ENCODE measurements around the gene TSGA10.

DNA sequence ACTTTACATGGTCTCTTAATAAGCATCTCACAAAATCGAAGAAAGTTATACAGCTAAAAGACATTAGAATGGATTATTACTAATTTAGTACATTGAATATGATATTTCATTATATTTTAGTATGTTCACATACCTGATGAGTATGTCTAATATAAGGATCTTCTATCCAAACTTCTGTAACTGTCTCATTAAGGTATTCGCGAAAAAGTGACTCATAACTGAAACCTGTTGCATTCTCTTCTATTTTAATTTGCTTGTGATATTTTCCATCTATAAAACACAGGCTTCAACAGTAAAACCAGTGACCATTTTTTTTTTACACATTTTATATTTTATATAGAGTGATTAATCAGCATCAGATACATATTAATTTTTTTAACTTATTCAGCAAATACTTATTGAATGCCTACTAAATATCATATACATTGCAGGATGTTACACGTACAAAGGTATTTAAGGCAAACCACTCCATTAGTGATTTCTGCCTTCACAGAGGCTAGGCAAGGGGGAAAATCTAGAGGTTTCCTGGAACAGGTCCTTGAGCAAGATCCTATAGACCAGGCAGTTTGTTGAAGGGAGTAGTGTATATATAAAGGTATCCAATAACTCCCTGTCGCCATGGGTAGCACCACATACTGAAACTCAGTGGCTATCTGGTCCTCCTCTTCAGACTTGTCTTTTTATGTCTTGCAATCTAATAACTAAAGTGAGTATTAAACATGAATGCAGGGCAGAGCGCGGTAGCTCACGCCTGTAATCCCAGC, 16.8 kb upstream of the TSGA10 start:
- TF ChIP-seq MYC (IDR thresholded peaks at IDR 0.05; ENCODE audit: low read depth, low read length) (no peak), POLR2AphosphoS5 (IDR thresholded peaks at IDR 0.05; ENCODE audit: insufficient read depth, low read depth, low read length) (no peak), EZH2 (IDR thresholded peaks at IDR 0.05; ENCODE audit: borderline replicate concordance, low read depth, low read length, severe bottlenecking) (no peak), FOS (IDR thresholded peaks at IDR 0.05; ENCODE audit: borderline replicate concordance, insufficient read depth, low read length) (no peak), GATA2 (IDR thresholded peaks at IDR 0.05; ENCODE audit: insufficient read depth, insufficient read length, low read depth, low read length) (no peak), POLR2A (IDR thresholded peaks at IDR 0.05; ENCODE audit: low read depth, low read length) (no peak), JUN (IDR thresholded peaks at IDR 0.05; ENCODE audit: borderline replicate concordance, insufficient read depth, insufficient read length, low read depth) (no peak)
- TF ChIP-seq, protein P1, sequence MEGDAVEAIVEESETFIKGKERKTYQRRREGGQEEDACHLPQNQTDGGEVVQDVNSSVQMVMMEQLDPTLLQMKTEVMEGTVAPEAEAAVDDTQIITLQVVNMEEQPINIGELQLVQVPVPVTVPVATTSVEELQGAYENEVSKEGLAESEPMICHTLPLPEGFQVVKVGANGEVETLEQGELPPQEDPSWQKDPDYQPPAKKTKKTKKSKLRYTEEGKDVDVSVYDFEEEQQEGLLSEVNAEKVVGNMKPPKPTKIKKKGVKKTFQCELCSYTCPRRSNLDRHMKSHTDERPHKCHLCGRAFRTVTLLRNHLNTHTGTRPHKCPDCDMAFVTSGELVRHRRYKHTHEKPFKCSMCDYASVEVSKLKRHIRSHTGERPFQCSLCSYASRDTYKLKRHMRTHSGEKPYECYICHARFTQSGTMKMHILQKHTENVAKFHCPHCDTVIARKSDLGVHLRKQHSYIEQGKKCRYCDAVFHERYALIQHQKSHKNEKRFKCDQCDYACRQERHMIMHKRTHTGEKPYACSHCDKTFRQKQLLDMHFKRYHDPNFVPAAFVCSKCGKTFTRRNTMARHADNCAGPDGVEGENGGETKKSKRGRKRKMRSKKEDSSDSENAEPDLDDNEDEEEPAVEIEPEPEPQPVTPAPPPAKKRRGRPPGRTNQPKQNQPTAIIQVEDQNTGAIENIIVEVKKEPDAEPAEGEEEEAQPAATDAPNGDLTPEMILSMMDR (IDR thresholded peaks at IDR 0.05; ENCODE audit: extremely low read depth in 1 of 2, insufficient read depth in 1 of 2, low read depth in 1 of 2, low read length in 2 of 2), result no peak

Data from endothelial cell of umbilical vein (primary cell).